Measurements from ENCODE around the gene RHOF. TPM values are rescaled to one million over a fixed set of nuclear protein-coding genes. Genes with fewer than 3 reads are reported as not detected.
A peak's percentile ranks its signal among the peaks of the same experiment; 100 is the strongest.

The RHOF gene
- total RNA-seq, 6 experiments from 2014 or later = 3.2 to 4.2 (median 3.6) TPM

DNA sequence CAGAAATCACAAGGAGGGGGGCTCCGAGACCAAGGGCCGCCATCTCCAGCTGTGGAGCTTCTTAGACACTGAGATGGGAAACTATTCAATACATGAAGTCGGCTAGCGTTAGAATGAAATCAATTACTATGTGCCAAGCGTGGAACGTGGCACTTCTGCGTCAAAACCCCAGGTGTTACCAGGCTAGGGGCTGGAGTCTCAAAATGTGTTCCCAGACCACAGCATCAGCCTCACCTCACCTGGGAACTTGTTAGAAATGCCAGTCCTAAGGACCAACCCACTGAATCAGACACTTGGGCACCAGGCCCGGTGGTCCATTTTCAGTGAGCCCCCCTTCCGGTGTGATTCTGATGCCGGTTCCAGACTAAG lies 5.3 kb upstream of the RHOF start:
- peaks cover 69% of the 10 kb centered on the region for H3K4me1 Mint-ChIP-seq (ENCODE audit: low read depth)
- no peaks in the 10 kb centered on the region; the same call in none of the 2 replicates for H3K27me3 Mint-ChIP-seq (ENCODE audit: insufficient read depth)

DNA sequence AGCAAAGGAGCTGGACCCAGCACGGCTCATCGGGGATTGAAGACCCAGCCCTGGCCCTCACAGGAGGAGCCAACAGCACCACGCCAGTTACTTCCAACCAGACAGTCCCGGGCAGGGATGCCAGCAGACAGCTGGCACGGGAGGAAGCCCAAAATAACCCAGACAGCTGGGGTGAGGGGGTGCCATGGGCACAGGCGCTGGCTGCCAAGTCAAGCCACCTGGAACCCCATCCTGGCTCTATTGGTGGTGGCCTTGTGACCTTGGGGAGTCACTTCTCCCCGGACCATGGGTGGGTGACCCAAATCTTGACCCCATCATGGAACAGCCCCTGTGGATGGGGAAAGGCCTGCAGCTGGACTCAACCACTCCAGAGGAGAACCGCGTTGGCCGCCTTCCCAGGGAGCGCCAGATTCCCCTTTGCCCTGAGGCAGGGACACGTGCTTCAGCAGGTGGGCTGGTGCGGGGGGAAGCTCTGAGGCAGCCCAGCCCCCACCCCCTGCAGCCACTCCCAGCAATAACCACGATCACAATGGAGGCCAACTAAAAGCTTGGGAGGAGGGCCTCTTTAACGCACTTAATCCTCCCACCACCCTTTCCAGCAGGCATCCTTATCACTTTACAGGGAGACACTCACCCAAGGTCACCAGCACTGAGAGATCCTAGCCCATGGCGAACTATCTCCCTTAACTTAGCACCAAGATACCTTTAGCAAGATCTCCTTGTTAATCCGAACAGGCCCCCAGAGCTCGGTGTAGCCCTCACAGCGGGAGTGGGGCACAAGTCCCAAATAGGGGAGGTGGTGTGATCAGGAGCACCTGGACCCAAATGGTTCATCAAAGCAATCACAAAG lies 4.7 kb upstream of the RHOF start:
- no peaks in the 10 kb centered on the region; the same call in none of the 2 replicates for H3K27me3 Mint-ChIP-seq (ENCODE audit: insufficient read depth)
- H3K36me3 Mint-ChIP-seq (ENCODE audit: low read depth) = peaks cover 6% of the 10 kb centered on the region
- TF ChIP-seq, protein P1, sequence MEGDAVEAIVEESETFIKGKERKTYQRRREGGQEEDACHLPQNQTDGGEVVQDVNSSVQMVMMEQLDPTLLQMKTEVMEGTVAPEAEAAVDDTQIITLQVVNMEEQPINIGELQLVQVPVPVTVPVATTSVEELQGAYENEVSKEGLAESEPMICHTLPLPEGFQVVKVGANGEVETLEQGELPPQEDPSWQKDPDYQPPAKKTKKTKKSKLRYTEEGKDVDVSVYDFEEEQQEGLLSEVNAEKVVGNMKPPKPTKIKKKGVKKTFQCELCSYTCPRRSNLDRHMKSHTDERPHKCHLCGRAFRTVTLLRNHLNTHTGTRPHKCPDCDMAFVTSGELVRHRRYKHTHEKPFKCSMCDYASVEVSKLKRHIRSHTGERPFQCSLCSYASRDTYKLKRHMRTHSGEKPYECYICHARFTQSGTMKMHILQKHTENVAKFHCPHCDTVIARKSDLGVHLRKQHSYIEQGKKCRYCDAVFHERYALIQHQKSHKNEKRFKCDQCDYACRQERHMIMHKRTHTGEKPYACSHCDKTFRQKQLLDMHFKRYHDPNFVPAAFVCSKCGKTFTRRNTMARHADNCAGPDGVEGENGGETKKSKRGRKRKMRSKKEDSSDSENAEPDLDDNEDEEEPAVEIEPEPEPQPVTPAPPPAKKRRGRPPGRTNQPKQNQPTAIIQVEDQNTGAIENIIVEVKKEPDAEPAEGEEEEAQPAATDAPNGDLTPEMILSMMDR (IDR thresholded peaks at IDR 0.05) = no peak
- H3K4me3 Mint-ChIP-seq = peak overlapping the region; percentile 86
- peak overlapping the region; percentile 90 for H3K27ac Mint-ChIP-seq
- H3K9me3 Mint-ChIP-seq = no peaks in the 10 kb centered on the region
- H3K4me1 Mint-ChIP-seq (ENCODE audit: low read depth) = peaks cover 69% of the 10 kb centered on the region
- DNase-seq = no peak

More for the DNA sequence above, 5.3 kb upstream of the RHOF start:
- Mint-ChIP-seq H3K36me3 (ENCODE audit: low read depth) (peaks cover 6% of the 10 kb centered on the region), H3K4me3 (peak overlapping the region; percentile 82), H3K27ac (peak overlapping the region; percentile 89), H3K9me3 (no peaks in the 10 kb centered on the region)
- no peak for DNase-seq
- TF ChIP-seq, protein P1 (IDR thresholded peaks at IDR 0.05) = no peak

DNA sequence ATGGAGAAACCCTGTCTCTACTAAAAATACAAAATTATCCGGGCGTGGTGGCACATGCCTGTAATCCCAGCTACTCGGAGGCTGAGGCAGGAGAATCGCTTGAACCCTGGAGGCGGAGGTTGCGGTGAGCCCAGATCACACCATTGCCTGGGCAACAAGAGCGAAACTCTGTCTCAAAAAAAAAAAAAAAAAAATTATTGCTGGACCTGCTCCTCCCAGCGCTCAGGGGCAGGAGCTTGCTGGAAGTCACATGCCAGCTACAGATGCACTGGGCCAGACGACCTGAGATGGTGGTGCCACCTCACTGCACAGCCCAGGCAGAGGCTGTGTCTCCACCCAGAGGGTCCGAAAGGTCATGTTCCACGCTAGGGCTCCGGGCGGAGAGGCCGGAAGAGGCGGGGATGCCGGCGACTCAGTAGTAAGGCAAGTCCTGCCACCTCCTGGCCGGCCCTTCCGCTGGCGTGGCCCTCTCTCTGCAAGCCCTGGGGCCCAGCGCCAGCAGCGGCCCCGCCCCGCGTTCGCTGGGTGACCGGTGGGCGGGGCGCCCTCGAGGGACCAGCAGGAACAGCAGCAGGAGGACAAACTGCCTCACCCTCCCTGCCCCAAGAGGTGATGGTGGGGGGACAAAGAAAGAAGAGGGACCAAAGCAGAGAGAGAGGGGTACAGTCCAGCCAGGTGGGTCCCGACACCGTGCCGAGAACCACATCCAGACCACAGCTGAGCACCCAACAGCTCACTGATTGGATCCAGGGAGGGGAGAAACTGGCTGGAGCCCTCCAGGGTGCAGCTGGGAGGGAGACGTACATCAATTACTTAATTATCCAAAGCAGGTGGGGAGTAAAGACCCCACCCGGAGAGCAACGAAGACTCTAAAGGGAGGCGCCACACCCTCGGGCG lies 3.6 kb upstream of the RHOF start:
- H3K9me3 Mint-ChIP-seq = no peaks in the 10 kb centered on the region
- DNase-seq = peak; percentile 85
- no peaks in the 10 kb centered on the region; the same call in 1 of the 2 replicates for H3K27me3 Mint-ChIP-seq (ENCODE audit: insufficient read depth)
- TF ChIP-seq, protein P1 (IDR thresholded peaks at IDR 0.05) = peak; percentile 68
- H3K36me3 Mint-ChIP-seq (ENCODE audit: low read depth) = peaks cover 6% of the 10 kb centered on the region
- peak overlapping the region; percentile 90 for H3K27ac Mint-ChIP-seq
- peaks cover 65% of the 10 kb centered on the region for H3K4me1 Mint-ChIP-seq (ENCODE audit: low read depth)
- H3K4me3 Mint-ChIP-seq = peak overlapping the region; percentile 86

DNA sequence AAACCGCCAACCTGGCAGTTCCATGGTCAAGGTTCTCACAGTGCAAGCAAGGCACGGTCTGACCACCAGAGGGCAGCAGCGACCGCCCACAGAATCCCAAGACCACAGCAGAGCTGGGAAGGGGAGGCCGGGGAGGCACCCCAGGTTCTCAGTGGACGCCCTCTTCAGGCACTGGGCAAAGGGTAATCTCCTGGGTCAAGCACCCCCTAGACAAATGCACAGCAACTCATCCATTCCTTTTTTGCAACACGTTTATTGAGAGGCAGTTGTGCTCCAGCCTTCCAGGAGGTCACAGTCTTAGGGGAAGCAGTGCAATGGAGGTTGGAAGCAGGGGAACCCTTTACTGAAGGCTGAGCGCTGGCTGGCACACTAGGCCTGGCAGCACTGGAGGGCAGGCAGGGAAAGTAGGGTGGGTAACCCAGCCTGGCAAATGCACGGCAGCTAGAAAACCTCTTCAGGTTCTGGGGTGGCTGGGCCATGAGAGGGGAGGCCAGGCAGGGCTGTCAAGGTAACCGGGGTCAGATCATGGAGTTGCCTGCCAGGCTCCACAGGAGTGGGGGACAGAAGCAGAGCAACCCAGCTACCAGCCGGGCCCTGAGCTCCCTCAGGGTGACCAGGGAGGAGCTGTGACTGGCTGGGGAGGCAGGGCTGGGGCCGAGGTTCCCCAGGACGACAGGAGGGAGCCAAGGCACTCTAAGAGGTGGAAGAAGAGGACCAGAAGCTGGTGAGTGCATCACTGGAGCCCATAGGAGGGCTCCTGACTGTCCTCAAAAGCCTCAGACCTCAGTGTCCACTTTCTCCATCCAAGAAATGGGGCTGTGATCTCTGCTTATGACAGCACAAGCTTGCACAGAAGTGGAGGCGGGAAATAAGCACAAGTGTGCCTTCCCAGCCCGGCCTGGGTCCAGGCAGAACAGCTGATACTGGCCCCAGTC lies 1.8 kb upstream of the RHOF start:
- peak overlapping the region; percentile 92 for H3K27ac Mint-ChIP-seq
- peaks cover 58% of the 10 kb centered on the region for H3K4me1 Mint-ChIP-seq (ENCODE audit: low read depth)
- H3K9me3 Mint-ChIP-seq = no peaks in the 10 kb centered on the region
- peak; percentile 68 for DNase-seq
- peaks cover 6% of the 10 kb centered on the region; the same call in 1 of the 2 replicates for H3K36me3 Mint-ChIP-seq (ENCODE audit: low read depth)
- TF ChIP-seq, protein P1 (IDR thresholded peaks at IDR 0.05) = peak; percentile 95
- peak overlapping the region; percentile 78 for H3K4me3 Mint-ChIP-seq
- H3K27me3 Mint-ChIP-seq (ENCODE audit: insufficient read depth) = peaks cover 2% of the 10 kb centered on the region; the same call in 1 of the 2 replicates
